ENCODE measurements around the gene TMEM17.

The TMEM17 gene

GRCh38 chr2:62467475-62468321 is 38.3 kb downstream of the TMEM17 start:
- no peaks in the 10 kb centered on the region for H3F3A ChIP-seq (ENCODE audit: insufficient read depth)
- H3K36me3 ChIP-seq (ENCODE audit: low read length) = no peaks in the 10 kb centered on the region
- TF ChIP-seq EZH2phosphoT487 (conservative IDR thresholded peaks at IDR 0.05; ENCODE audit: low read length) (no peak), CTCF (IDR thresholded peaks at IDR 0.05; ENCODE audit: insufficient read depth, low read length, poor library complexity, severe bottlenecking) (no peak)
- H3K9me2 ChIP-seq (replicated peaks; ENCODE audit: insufficient read depth, low read length) = no peaks in the 10 kb centered on the region
- no peaks in the 10 kb centered on the region for H4K20me1 ChIP-seq (ENCODE audit: low read depth, low read length)
- H3K9ac ChIP-seq (ENCODE audit: low read length) = no peak overlapping the region
- no peak overlapping the region for H3K27ac ChIP-seq (ENCODE audit: low read depth, low read length)
- H3K4me2 ChIP-seq (ENCODE audit: low read depth, low read length, poor library complexity, severe bottlenecking) = no peak overlapping the region
- H3K9me3 ChIP-seq (ENCODE audit: insufficient read depth, low read length) = no peaks in the 10 kb centered on the region
- no peak overlapping the region for H2AFZ ChIP-seq (ENCODE audit: low read depth, low read length, severe bottlenecking)
- H3K4me3 ChIP-seq (ENCODE audit: insufficient read depth, low read length, poor library complexity, severe bottlenecking) = no peak overlapping the region
- H3K79me2 ChIP-seq (ENCODE audit: insufficient read depth, low read length) = no peaks in the 10 kb centered on the region
- no peaks in the 10 kb centered on the region for H3K27me3 ChIP-seq (ENCODE audit: low read length)

- Histone ChIP-seq H3K79me2 (ENCODE audit: insufficient read depth, low read length) (no peaks in the 10 kb centered on the region), H3K27me3 (ENCODE audit: low read length) (no peaks in the 10 kb centered on the region), H3K9ac (ENCODE audit: low read length) (no peak overlapping the region), H3K27ac (ENCODE audit: low read depth, low read length) (no peak overlapping the region), H3K4me2 (ENCODE audit: low read depth, low read length, poor library complexity, severe bottlenecking) (no peak overlapping the region), H3K4me3 (ENCODE audit: insufficient read depth, low read length, poor library complexity, severe bottlenecking) (no peak overlapping the region), H3K9me3 (ENCODE audit: insufficient read depth, low read length) (no peaks in the 10 kb centered on the region), H3K9me2 (replicated peaks; ENCODE audit: insufficient read depth, low read length) (no peaks in the 10 kb centered on the region), H2AFZ (ENCODE audit: low read depth, low read length, severe bottlenecking) (no peak overlapping the region), H3F3A (ENCODE audit: insufficient read depth) (no peaks in the 10 kb centered on the region), H3K36me3 (ENCODE audit: low read length) (no peaks in the 10 kb centered on the region), H4K20me1 (ENCODE audit: low read depth, low read length) (no peaks in the 10 kb centered on the region)
- TF ChIP-seq EZH2phosphoT487 (conservative IDR thresholded peaks at IDR 0.05; ENCODE audit: low read length) (no peak), CTCF (IDR thresholded peaks at IDR 0.05; ENCODE audit: insufficient read depth, low read length, poor library complexity, severe bottlenecking) (no peak)
These were observed 38.9 kb downstream of the TMEM17 start for GRCh38 chr2:62467100-62467474.

- Histone ChIP-seq H3K9me2 (replicated peaks; ENCODE audit: insufficient read depth, low read length) (no peaks in the 10 kb centered on the region), H3K4me2 (ENCODE audit: low read depth, low read length, poor library complexity, severe bottlenecking) (no peak overlapping the region), H3K36me3 (ENCODE audit: low read length) (no peaks in the 10 kb centered on the region), H2AFZ (ENCODE audit: low read depth, low read length, severe bottlenecking) (no peak overlapping the region), H4K20me1 (ENCODE audit: low read depth, low read length) (no peaks in the 10 kb centered on the region), H3K4me3 (ENCODE audit: insufficient read depth, low read length, poor library complexity, severe bottlenecking) (no peak overlapping the region), H3K27me3 (ENCODE audit: low read length) (no peaks in the 10 kb centered on the region), H3K9me3 (ENCODE audit: insufficient read depth, low read length) (no peaks in the 10 kb centered on the region), H3K9ac (ENCODE audit: low read length) (no peak overlapping the region), H3K79me2 (ENCODE audit: insufficient read depth, low read length) (no peaks in the 10 kb centered on the region), H3F3A (ENCODE audit: insufficient read depth) (no peaks in the 10 kb centered on the region), H3K27ac (ENCODE audit: low read depth, low read length) (no peak overlapping the region)
- no peak for TF ChIP-seq EZH2phosphoT487 (conservative IDR thresholded peaks at IDR 0.05; ENCODE audit: low read length)
- TF ChIP-seq CTCF (IDR thresholded peaks at IDR 0.05; ENCODE audit: insufficient read depth, low read length, poor library complexity, severe bottlenecking) = no peak
These were observed 39.5 kb downstream of the TMEM17 start for GRCh38 chr2:62466503-62466854.

Data from SU-DHL-6 (cell line).